T-helper 17 cell (primary cell): Measurements from ENCODE around the gene TRPC4AP. TPM values are rescaled to one million over a fixed set of nuclear protein-coding genes. Genes with fewer than 3 reads are reported as not detected.
"Not testable (repeated sequence)": the region's sequence is repeated elsewhere in the genome, so short reads cannot be mapped to it uniquely, and the experiment has no call there.

ENCODE experiments used
- ATAC-seq: fragments of 150-1000 bp; cut with Tn5 transposase; 2 replicates; pipeline ENCODE4 v1.10.0; 2021; ENCODE audit warnings: mild to moderate bottlenecking, moderate library complexity
- DNase-seq, 3 donors: peaks; one replicate each; pipeline versions ENCODE4 v3.0.0 to v3.0.0-alpha.2; 2020 to 2021
- H3K9me3 ChIP-seq: one replicate; pipeline ENCODE4 v1.7.0; 2013; ENCODE audit warnings: low read length, mild to moderate bottlenecking; ENCODE audit not compliant: control insufficient read depth, poor library complexity, severe bottlenecking
- H3K27ac Mint-ChIP-seq: one replicate; pipeline ENCODE4 v1.8.0; 2022; ENCODE audit warnings: mild to moderate bottlenecking, moderate library complexity, mixed read lengths
- H3K27me3 Mint-ChIP-seq: one replicate; pipeline ENCODE4 v1.8.0; 2022; ENCODE audit warnings: mixed read lengths
- H3K36me3 Mint-ChIP-seq: one replicate; pipeline ENCODE4 v1.8.0; 2022; ENCODE audit warnings: low read depth, mixed read lengths
- H3K4me1 Mint-ChIP-seq: one replicate; pipeline ENCODE4 v1.8.0; 2022; ENCODE audit warnings: mild to moderate bottlenecking, mixed read lengths
- H3K4me3 Mint-ChIP-seq: one replicate; pipeline ENCODE4 v1.8.0; 2022; ENCODE audit warnings: mild to moderate bottlenecking, moderate library complexity, mixed read lengths
- total RNA-seq, 4 donors: library from RNA in 2 of 4; stranded (reverse) in 2 of 4; gene quantifications; one replicate each; pipeline ENCODE4 v1.2.3 and lab custom pipeline; 2022 to 2026

The TRPC4AP gene
- total RNA-seq, 2 donors from 2014 or later: 50.8 to 52.7 TPM

DNA sequence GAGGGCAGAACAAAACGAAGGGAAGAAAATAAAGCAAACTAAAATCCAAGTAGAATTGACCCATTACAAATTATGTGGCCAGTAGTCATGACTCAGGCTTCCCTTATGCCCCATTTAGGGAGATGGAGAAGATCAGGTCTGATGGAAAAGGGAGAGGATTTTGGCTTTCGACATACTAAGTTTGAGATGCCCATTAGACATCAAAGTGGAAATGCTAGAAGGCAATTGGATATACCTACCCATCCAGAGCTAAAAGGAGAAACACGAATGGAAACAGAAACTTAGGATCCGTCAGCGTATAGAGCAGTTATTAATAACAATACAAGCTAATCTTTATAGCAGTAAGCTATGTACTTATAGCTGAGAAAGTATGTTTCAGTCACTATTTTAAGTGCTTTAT, 4.8 kb downstream of the TRPC4AP start:
- ATAC-seq: no peak
- H3K27me3 Mint-ChIP-seq: no peaks in the 10 kb centered on the region
- H3K36me3 Mint-ChIP-seq: peaks cover 3% of the 10 kb centered on the region
- DNase-seq: no peak
- H3K4me1 Mint-ChIP-seq: peaks cover 33% of the 10 kb centered on the region
- H3K27ac Mint-ChIP-seq: no peak overlapping the region
- H3K9me3 ChIP-seq: no peaks in the 10 kb centered on the region
- no peak overlapping the region for H3K4me3 Mint-ChIP-seq

DNA sequence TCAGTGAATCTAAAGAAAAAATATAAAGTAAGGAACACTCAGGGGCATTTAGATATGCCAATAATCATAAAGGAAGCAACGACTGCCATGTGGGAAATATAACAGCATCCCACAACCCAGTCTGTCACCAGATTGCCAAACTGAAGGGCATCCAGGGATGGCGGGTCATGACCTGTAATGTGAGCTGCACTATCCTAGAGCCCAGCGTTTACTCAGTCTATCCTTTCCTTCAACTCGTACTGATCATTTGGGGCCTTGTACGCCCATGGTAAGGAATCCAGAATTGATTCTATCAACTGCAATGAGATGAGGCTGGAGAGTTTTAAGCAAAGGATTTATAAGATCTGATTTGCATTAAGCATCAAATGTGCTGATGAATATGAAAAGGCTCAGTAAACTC, 5.3 kb downstream of the TRPC4AP start:
- no peaks in the 10 kb centered on the region for H3K27me3 Mint-ChIP-seq
- DNase-seq: no peak
- no peak overlapping the region for H3K4me3 Mint-ChIP-seq
- no peak for ATAC-seq
- peak overlapping the region; percentile 9 for H3K27ac Mint-ChIP-seq
- peaks cover 34% of the 10 kb centered on the region for H3K4me1 Mint-ChIP-seq
- no peaks in the 10 kb centered on the region for H3K9me3 ChIP-seq
- peaks cover 3% of the 10 kb centered on the region for H3K36me3 Mint-ChIP-seq

DNA sequence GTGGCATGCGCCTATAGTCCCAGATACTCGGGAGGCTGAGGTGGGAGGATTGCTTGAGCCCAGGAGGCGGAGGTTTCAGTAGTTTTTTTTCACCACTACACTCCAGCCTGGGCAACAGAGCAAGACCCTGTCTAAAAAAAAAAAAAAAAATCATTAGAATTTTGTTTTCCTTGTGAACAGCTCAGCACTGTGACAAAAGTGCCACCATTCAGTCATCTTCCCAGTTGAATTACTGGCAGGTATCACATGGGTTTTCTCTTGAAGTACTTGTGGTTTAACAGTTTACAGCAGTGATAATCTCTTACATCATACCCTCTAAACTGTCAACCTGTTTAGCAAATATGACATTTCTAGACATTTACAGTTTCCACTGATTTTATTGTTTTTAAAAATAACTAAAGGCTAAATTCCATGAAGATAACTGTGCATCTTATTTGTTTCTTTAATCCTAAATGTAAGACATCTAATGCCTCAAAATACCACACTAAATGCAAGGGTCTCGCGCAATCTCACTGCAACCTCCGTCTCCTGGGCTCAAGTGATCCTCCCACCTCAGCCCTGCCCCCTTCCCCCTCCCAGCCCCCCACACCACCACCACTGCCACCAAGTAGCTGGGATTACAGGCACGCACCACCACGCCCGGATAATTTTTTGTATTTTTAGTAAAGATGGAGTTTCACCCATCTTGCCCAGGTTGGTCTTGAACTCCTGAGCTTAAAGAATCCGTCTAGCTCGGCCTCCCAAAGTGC, 7.0 kb downstream of the TRPC4AP start:
- Mint-ChIP-seq H3K4me3 (no peak overlapping the region), H3K27ac (peak overlapping the region; percentile 65), H3K4me1 (peaks cover 27% of the 10 kb centered on the region), H3K27me3 (no peaks in the 10 kb centered on the region), H3K36me3 (no peaks in the 10 kb centered on the region)
- no peaks in the 10 kb centered on the region for H3K9me3 ChIP-seq
- ATAC-seq (peak; percentile 61), DNase-seq (no peak)

DNA sequence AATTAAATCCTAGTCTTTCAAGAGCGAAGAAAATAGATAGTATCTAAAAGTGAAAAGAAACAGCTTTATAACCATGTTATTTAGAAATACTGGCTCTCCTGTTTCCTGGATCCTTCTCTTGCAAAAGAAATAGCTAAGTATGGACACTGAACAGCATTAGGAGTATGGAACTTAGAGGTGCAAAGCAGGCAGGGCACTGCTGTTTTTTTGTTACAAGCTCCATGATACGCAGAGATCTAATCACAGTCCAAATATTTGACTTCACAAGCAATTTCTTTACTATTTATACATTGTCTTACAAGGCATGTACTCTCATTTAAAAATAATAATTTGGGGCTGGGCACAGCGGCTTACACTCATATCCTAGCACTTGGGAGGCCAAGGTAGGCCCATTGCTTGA, 7.6 kb downstream of the TRPC4AP start:
- H3K4me3 Mint-ChIP-seq: no peak overlapping the region
- peak overlapping the region; percentile 65 for H3K27ac Mint-ChIP-seq
- no peak for ATAC-seq
- peaks cover 24% of the 10 kb centered on the region for H3K4me1 Mint-ChIP-seq
- no peaks in the 10 kb centered on the region for H3K36me3 Mint-ChIP-seq
- no peaks in the 10 kb centered on the region for H3K9me3 ChIP-seq
- H3K27me3 Mint-ChIP-seq: no peaks in the 10 kb centered on the region
- no peak for DNase-seq

GRCh38 chr20:35080348-35080642, 12.3 kb downstream of the TRPC4AP start:
- Mint-ChIP-seq H3K4me3 (peak overlapping the region; percentile 19), H3K4me1 (peaks cover 26% of the 10 kb centered on the region), H3K36me3 (peaks cover 11% of the 10 kb centered on the region), H3K27ac (peak overlapping the region; percentile 43)
- H3K9me3 ChIP-seq, H3K27me3 Mint-ChIP-seq, DNase-seq, ATAC-seq: not testable (repeated sequence)

DNA sequence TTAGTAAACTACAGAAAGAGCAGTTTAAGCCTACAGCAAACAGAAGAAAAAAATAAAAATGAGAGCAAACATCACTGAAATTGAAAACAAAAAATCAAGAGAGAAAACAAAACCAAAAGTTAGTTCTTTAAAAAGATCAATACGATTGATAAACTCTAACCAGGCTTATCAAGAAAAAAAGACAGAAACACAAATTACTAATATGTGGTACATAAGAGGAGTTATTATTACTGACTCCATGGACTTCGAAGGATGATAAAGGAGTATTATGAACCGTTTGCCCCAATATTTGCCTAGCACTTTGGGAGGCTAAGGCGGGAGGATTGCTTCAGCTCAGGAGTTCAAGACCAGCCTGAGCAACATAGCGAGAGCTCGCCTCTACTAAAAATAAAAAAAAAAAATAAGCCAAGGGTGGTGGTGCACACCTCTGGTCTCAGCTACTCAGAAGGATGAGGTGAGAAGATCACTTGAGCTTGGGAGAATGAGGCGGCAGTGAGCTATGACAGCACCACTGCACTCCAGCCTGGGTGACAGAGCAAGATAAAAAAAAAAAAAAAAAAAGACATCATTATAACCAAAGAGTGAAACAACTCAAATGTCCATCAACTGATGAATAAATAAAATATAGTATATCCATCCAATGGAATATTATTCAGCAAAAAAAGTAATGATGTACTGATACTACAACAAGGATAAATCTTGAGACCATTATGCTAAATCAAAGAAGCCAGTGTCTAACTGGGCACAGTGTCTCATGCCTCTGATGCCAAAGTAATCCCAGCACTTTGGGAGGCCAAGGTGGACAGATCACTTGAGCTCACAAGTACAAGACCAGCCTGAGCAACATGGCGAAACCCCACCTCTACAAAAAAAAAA, 12.9 kb downstream of the TRPC4AP start:
- Mint-ChIP-seq H3K4me1 (peaks cover 23% of the 10 kb centered on the region), H3K4me3 (peak overlapping the region; percentile 19), H3K36me3 (peaks cover 11% of the 10 kb centered on the region), H3K27ac (peak overlapping the region; percentile 43), H3K27me3 (no peaks in the 10 kb centered on the region)
- H3K9me3 ChIP-seq: no peaks in the 10 kb centered on the region
- ATAC-seq: no peak
- no peak for DNase-seq

DNA sequence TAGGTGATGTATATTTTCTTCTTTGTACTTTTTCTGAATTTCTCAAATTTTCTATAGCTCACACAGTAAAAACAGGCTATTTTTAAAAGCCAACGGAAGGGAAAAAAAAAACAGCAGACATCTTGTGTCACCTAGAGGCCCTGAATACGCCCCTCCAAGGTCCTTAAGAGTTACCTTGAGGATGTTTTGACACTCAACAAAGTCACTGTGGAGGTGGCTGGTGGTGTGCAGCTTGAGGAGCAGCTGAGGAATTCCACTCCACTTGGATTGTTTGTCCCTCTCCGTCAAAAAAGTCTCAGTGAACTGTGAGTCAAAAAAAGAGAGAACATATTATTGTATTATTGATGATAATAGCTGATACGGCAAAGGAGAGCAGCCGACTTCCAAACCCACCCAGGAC, 14.7 kb downstream of the TRPC4AP start:
- Mint-ChIP-seq H3K36me3 (peaks cover 11% of the 10 kb centered on the region), H3K27ac (peak overlapping the region; percentile 27), H3K27me3 (no peaks in the 10 kb centered on the region), H3K4me1 (peaks cover 18% of the 10 kb centered on the region), H3K4me3 (no peak overlapping the region)
- no peaks in the 10 kb centered on the region for H3K9me3 ChIP-seq
- ATAC-seq (no peak), DNase-seq (no peak)

GRCh38 chr20:35077341-35077740, 15.3 kb downstream of the TRPC4AP start:
- Mint-ChIP-seq H3K27ac (peak overlapping the region; percentile 27), H3K36me3 (peaks cover 11% of the 10 kb centered on the region), H3K27me3 (no peaks in the 10 kb centered on the region), H3K4me3 (no peak overlapping the region), H3K4me1 (peaks cover 16% of the 10 kb centered on the region)
- ATAC-seq (no peak), DNase-seq (no peak)
- H3K9me3 ChIP-seq: no peaks in the 10 kb centered on the region

DNA sequence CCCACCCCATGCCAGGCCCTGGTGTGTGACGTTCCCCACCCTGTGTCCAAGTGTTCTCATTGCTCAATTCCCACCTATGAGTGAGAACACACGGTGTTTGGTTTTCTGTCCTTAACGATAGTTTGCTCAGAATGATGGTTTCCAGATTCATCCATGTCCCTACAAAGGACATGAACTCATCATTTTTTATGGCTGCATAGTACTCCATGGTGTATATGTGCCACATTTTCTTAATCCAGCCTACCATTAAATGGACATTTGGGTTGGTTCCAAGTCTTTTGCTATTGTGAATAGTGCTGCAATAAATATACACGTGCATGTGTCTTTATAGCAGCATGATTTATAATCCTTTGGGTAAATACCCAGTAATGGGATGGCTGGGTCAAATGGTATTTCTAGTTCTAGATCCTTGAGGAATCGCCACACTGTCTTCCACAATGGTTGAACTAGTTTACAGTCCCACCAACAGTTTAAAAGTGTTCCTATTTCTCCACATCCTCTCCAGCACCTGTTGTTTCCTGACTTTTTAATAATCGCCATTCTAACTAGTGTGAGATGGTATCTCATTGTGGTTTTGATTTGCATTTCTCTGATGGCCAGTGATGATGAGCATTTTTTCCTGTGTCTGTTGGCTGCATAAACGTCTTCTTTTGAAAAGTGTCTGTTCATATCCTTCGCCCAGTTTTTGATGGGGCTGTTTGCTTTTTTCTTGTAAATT, 21.0 kb downstream of the TRPC4AP start:
- DNase-seq, H3K36me3 Mint-ChIP-seq, H3K4me3 Mint-ChIP-seq, H3K9me3 ChIP-seq, ATAC-seq, H3K27me3 Mint-ChIP-seq, H3K27ac Mint-ChIP-seq: not testable (repeated sequence)
- H3K4me1 Mint-ChIP-seq: peaks cover 11% of the 10 kb centered on the region

GRCh38 chr20:35066194-35066593, 26.4 kb downstream of the TRPC4AP start:
- no peak overlapping the region for H3K27ac Mint-ChIP-seq

DNA sequence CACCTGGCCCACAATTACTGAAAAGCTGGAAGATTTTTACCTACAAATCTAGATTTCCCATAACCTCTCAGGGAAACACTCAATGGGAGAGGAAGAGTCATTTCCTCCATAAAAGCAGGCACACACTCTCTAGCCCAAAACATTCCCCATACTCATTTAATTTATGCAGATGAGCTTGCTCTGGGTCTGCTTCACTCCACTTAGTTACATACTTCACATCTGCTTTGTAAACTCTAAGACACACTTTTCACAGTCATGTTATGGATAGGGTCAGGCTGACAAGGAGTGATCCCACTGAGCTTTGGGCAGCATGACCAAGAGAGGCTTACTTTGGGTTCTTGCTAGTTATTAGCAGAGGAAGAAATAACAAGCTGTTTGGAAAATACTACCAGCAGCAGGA, 27.4 kb downstream of the TRPC4AP start:
- peaks cover 2% of the 10 kb centered on the region for H3K36me3 Mint-ChIP-seq
- DNase-seq: no peak
- peak overlapping the region; percentile 59 for H3K27ac Mint-ChIP-seq
- no peaks in the 10 kb centered on the region for H3K27me3 Mint-ChIP-seq
- H3K4me1 Mint-ChIP-seq: peaks cover 40% of the 10 kb centered on the region
- no peak for ATAC-seq
- H3K4me3 Mint-ChIP-seq: peak overlapping the region; percentile 12
- peaks cover 2% of the 10 kb centered on the region for H3K9me3 ChIP-seq

More at GRCh38 chr20:35066194-35066593, 26.4 kb downstream of the TRPC4AP start:
- H3K4me1 Mint-ChIP-seq: peaks cover 39% of the 10 kb centered on the region
- DNase-seq: no peak
- H3K36me3 Mint-ChIP-seq: peaks cover 2% of the 10 kb centered on the region
- H3K27me3 Mint-ChIP-seq: no peaks in the 10 kb centered on the region
- H3K4me3 Mint-ChIP-seq: no peak overlapping the region
- peaks cover 2% of the 10 kb centered on the region for H3K9me3 ChIP-seq
- ATAC-seq: no peak

DNA sequence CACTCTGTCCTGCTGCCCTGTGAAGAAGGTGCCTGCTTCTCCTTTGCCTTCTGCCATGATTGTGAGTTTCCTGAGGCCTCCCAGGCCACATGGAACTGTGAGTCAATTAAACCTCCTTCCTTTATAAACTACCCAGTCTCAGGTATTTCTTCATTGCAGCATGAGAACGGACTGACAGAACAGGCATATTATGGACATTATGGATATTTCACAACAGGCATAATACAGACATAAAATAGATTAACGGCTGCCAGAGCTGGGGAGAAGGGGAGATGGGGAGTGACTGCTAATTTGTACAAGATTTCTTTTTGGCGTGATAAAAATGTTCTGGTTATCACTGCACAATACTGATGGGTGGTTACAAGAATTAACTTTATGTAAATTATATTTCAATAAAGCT, 29.4 kb downstream of the TRPC4AP start:
- ATAC-seq (no peak), DNase-seq (no peak)
- Mint-ChIP-seq H3K27ac (peak overlapping the region; percentile 54), H3K4me1 (peaks cover 52% of the 10 kb centered on the region), H3K4me3 (no peak overlapping the region), H3K36me3 (peaks cover 8% of the 10 kb centered on the region), H3K27me3 (no peaks in the 10 kb centered on the region)
- peaks cover 2% of the 10 kb centered on the region for H3K9me3 ChIP-seq

DNA sequence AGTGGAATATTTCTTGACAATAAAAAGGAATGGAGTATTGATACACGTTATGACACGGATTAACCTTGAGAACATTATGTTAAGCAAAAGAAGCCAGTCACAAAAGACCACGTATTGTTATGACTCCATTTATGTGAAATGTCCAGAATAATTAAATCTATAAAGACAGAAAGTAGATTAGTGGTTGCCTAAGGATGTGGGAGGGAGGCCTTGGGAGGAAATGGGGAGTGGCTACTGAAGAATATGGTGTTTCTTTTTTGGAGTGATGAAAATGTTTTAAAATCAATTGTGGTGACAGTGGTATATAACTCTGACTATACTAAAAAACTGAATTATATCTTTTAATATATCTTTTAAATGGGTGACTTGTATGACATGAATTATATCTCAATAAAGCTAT, 30.1 kb downstream of the TRPC4AP start:
- H3K36me3 Mint-ChIP-seq: peaks cover 8% of the 10 kb centered on the region
- no peak for ATAC-seq

More for the DNA sequence above, 30.1 kb downstream of the TRPC4AP start:
- no peak for DNase-seq
- H3K27me3 Mint-ChIP-seq: no peaks in the 10 kb centered on the region
- H3K4me3 Mint-ChIP-seq: no peak overlapping the region
- H3K27ac Mint-ChIP-seq: no peak overlapping the region
- peaks cover 2% of the 10 kb centered on the region for H3K9me3 ChIP-seq
- H3K4me1 Mint-ChIP-seq: peaks cover 54% of the 10 kb centered on the region
